Heart left ventricle (tissue), 13 donors: ENCODE data around the gene TCP1.

Source experiments
- POLR2A ChIP-seq, 2 donors: fragments of 450-650 bp; IDR thresholded peaks; one replicate each; pipeline ENCODE4 v1.6.1; 2017; ENCODE audit warnings: antibody characterized with exemption in 2 of 2, mild to moderate bottlenecking in 2 of 2, moderate library complexity in 2 of 2
- TF ChIP-seq, protein P1 (sequence below), 12 donors: fragments of 200-600 bp; sonication (generic) in 4 of 12; IDR thresholded peaks; one replicate each; pipeline versions ENCODE4 v1.5.0 to v1.8.0; 2018 to 2022; ENCODE audit warnings: antibody characterized with exemption in 12 of 12, mild to moderate bottlenecking in 5 of 12
- donor health status: ischemic (EF 13 %, LVEDD 7.1; RV severe dilation, severe dysfunction).
- donor health status: DM: no; HTN: yes; CAD: no.
- donor health status: DM: no; HTN: no; CAD: no.
- donor health status: ischemic (EF 25% LVEDD 6.9; RV normal size, moderate dysfunction).
- donor health status: ischemic (EF 25% LVEDD 5.7; RV mildly dilated, moderate dysfunction).
- donor health status: ischemic (EF 35%, LVEDD 5.7; RV mildly dilated, moderate dysfunction).
- donor health status: nonischemic (EF 11% LVEDD 7.7; RV severe dilation, severe dysfunction).
- donor health status: DM: yes; HTN: yes; CAD: no.
- donor health status: PGD.
- donor health status: ischemic (EF 29% LVEDD 5.4; RV normal size, mild dysfunction).
- donor health status: nonischemic (EF 23%, LVEDD 6.1; RV moderate dilation, normal function).

DNA sequence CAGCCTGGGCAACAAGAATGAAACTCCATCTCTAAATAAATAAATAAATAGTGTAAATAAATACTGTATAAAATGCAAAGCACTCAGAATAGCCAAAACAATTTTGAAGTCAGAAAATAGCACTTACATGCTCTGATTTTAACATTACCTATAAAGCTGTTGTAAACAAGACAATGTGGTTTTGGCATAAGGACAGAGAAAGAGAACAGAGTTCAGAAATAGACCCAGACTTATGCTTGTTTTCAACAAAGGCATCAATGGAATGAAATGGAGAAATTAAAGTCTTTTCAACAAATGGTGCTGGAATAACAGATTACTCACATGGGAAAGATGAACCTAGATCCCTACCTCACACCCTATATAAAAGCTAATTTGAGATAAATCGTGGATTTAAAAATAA is 17.2 kb downstream of the TCP1 start:
- TF ChIP-seq, protein P1, sequence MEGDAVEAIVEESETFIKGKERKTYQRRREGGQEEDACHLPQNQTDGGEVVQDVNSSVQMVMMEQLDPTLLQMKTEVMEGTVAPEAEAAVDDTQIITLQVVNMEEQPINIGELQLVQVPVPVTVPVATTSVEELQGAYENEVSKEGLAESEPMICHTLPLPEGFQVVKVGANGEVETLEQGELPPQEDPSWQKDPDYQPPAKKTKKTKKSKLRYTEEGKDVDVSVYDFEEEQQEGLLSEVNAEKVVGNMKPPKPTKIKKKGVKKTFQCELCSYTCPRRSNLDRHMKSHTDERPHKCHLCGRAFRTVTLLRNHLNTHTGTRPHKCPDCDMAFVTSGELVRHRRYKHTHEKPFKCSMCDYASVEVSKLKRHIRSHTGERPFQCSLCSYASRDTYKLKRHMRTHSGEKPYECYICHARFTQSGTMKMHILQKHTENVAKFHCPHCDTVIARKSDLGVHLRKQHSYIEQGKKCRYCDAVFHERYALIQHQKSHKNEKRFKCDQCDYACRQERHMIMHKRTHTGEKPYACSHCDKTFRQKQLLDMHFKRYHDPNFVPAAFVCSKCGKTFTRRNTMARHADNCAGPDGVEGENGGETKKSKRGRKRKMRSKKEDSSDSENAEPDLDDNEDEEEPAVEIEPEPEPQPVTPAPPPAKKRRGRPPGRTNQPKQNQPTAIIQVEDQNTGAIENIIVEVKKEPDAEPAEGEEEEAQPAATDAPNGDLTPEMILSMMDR (IDR thresholded peaks at IDR 0.05): no peak
- no peak for TF ChIP-seq POLR2A (IDR thresholded peaks at IDR 0.05)
